Measurements from ENCODE around the gene COL20A1. TPM values are rescaled to one million over a fixed set of nuclear protein-coding genes. Genes with fewer than 3 reads are reported as not detected.

Gene COL20A1
- total RNA-seq, 1 experiment from 2014 or later: 2.3 TPM

DNA sequence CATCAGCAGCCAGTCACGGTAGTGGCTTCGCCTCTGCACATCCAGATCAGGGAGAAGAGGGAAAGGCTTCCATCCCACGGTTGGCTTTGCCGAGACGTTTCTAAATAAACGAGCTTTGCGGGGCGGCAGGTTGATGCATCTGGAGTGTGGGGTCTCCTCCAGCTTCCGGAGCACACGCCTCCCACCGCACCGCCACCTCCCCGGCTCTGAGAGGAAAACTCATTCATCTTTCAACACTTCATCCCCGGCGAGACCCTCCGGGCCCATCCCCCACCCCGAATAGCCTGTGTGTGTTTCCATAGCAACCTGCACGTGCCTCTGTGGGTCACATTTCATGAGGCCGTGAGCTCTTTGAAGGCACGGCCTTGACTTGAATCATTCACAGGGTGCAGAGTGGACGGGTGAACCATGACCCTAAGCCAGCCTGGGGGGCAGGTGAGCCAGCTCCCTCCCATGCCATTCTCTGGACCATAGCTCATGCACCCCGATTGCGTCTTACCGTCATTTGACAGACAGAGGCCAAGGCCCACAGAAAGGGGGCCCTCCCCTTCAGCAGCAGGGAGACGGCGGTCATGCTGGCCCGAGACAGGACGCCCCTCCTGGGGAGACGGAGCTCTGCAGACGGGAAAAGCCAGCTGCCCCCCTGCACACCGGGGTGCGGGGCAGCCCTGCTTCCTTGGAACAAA, 84.4 kb downstream of the COL20A1 start:
- Mint-ChIP-seq H3K36me3 (ENCODE audit: insufficient read depth in 1 of 3, low read depth in 3 of 3) (no peaks in the 10 kb centered on the region), H3K4me1 (peaks cover 12 to 34% of the 10 kb centered on the region in 2 experiments), H3K27me3 (ENCODE audit: low read depth) (peaks cover 2% of the 10 kb centered on the region), H3K9me3 (peaks cover 0 to 5% of the 10 kb centered on the region in 2 experiments; a peak in 1 of 5 replicates), H3K27ac (no peak overlapping the region), H3K4me3 (peak overlapping the region in 1 of 2 experiments; percentile 55; a peak in 3 of 5 replicates)
- H4K8ac ChIP-seq (replicated peaks; ENCODE audit: insufficient read length, low read depth, low read length): no peak overlapping the region
- no peak overlapping the region for H2BK120ac ChIP-seq (ENCODE audit: low read depth, low read length, poor library complexity, severe bottlenecking)
- no peak overlapping the region for H4K5ac ChIP-seq (ENCODE audit: insufficient read length, low read depth, low read length)
- H3K4ac ChIP-seq (ENCODE audit: low read depth, low read length): no peak overlapping the region
- H2BK15ac ChIP-seq (ENCODE audit: low read depth, low read length): no peak overlapping the region
- H2AK5ac ChIP-seq (ENCODE audit: insufficient read length, low read length): no peak overlapping the region
- H3K56ac ChIP-seq (ENCODE audit: insufficient read length, low read depth, low read length): no peak overlapping the region
- no peaks in the 10 kb centered on the region for H3K23me2 ChIP-seq (ENCODE audit: insufficient read length, low read depth, low read length, poor library complexity, severe bottlenecking)
- no peaks in the 10 kb centered on the region for H4K20me1 ChIP-seq (ENCODE audit: control insufficient read depth, insufficient read depth, insufficient read length)
- no peak overlapping the region for H3K14ac ChIP-seq (ENCODE audit: insufficient read depth, low read length)
- no peaks in the 10 kb centered on the region for H3K79me1 ChIP-seq (ENCODE audit: insufficient read depth, low read depth, low read length, poor library complexity, severe bottlenecking)
- H2BK12ac ChIP-seq (ENCODE audit: insufficient read length, low read depth, low read length): no peak overlapping the region
- peaks cover 4% of the 10 kb centered on the region; the same call in 1 of the 2 replicates for H3K4me1 ChIP-seq (ENCODE audit: insufficient read depth, low read length)
- H2AFZ ChIP-seq (ENCODE audit: low read length): no peak overlapping the region
- TF ChIP-seq, protein P1, sequence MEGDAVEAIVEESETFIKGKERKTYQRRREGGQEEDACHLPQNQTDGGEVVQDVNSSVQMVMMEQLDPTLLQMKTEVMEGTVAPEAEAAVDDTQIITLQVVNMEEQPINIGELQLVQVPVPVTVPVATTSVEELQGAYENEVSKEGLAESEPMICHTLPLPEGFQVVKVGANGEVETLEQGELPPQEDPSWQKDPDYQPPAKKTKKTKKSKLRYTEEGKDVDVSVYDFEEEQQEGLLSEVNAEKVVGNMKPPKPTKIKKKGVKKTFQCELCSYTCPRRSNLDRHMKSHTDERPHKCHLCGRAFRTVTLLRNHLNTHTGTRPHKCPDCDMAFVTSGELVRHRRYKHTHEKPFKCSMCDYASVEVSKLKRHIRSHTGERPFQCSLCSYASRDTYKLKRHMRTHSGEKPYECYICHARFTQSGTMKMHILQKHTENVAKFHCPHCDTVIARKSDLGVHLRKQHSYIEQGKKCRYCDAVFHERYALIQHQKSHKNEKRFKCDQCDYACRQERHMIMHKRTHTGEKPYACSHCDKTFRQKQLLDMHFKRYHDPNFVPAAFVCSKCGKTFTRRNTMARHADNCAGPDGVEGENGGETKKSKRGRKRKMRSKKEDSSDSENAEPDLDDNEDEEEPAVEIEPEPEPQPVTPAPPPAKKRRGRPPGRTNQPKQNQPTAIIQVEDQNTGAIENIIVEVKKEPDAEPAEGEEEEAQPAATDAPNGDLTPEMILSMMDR (conservative IDR thresholded peaks at IDR 0.05): peak; percentile 47
- no peak overlapping the region for H3T11ph ChIP-seq (ENCODE audit: low read length)
- no peak overlapping the region for H3K23ac ChIP-seq (ENCODE audit: insufficient read length, low read depth, low read length)
- no CpG with 5 or more reads among the region's 32 CpGs for WGBS (ENCODE audit: extremely low coverage, insufficient read length, low lambda C conversion rate)
- no peak overlapping the region for H3K9ac ChIP-seq (ENCODE audit: extremely low read depth, insufficient read length, low read length)
- no peaks in the 10 kb centered on the region for H3K9me3 ChIP-seq (ENCODE audit: control insufficient read depth, low read depth, low read length)
- no peak overlapping the region for H2BK20ac ChIP-seq (ENCODE audit: low read depth, low read length, poor library complexity, severe bottlenecking)
- no peak overlapping the region for H2BK5ac ChIP-seq (ENCODE audit: insufficient read length, low read length)
- no peak overlapping the region for H4K91ac ChIP-seq (ENCODE audit: insufficient read length, low read depth, low read length)
- no peak overlapping the region for H3K4me2 ChIP-seq (ENCODE audit: insufficient read depth, insufficient read length, low read length)
- H3K79me2 ChIP-seq (ENCODE audit: insufficient read depth, low read length): no peaks in the 10 kb centered on the region
- H3K27ac ChIP-seq (ENCODE audit: insufficient read length, low read depth, low read length): no peak overlapping the region
- no peak overlapping the region for H3K18ac ChIP-seq (ENCODE audit: insufficient read length, low read depth, low read length)
- H3K27me3 ChIP-seq (ENCODE audit: insufficient read depth, low read length): no peaks in the 10 kb centered on the region
- DNase-seq: peak; percentile 62

All from H9 (cell line).